SK-N-SH treated with all-trans-retinoic acid at 6 μM for 48 hours (cell line): ENCODE results near the gene C1QTNF5.

Experiments
- ATAC-seq: fragments of 200-7000 bp; cut with Tn5 transposase; 3 replicates; pipeline ENCODE4 v1.9.1; 2020; ENCODE audit warnings: mild to moderate bottlenecking, moderate library complexity
- ARNTL ChIP-seq: fragments of 450-650 bp; formaldehyde crosslinking; IDR thresholded peaks from 2 replicates; pipeline ENCODE4 v1.5.0; 2020; ENCODE audit warnings: low read depth, mild to moderate bottlenecking, moderate library complexity, borderline replicate concordance
- CSDC2 ChIP-seq: fragments of 250-450 bp; sonication (Bioruptor Pico); IDR thresholded peaks from 2 replicates; pipeline ENCODE4 v1.5.0; 2020; ENCODE audit warnings: mild to moderate bottlenecking, moderate library complexity
- ESRRG ChIP-seq: fragments of 250-450 bp; sonication (Bioruptor Pico); IDR thresholded peaks from 2 replicates; pipeline ENCODE4 v1.6.1; 2021; ENCODE audit warnings: mild to moderate bottlenecking
- GLIS3 ChIP-seq: fragments of 250-450 bp; sonication (Bioruptor Pico); IDR thresholded peaks from 2 replicates; pipeline ENCODE4 v1.5.0; 2020; ENCODE audit warnings: mild to moderate bottlenecking, moderate library complexity
- OSR1 ChIP-seq: fragments of 250-450 bp; sonication (Bioruptor Pico); IDR thresholded peaks from 2 replicates; pipeline ENCODE4 v1.8.0; 2022; ENCODE audit warnings: moderate library complexity, mild to moderate bottlenecking, inconsistent platforms
- PPARA ChIP-seq: fragments of 250-450 bp; sonication (Bioruptor Pico); IDR thresholded peaks from 2 replicates; pipeline ENCODE4 v1.5.0; 2020; ENCODE audit warnings: mild to moderate bottlenecking, borderline replicate concordance
- RARB ChIP-seq: fragments of 250-450 bp; sonication (Bioruptor Pico); IDR thresholded peaks from 2 replicates; pipeline ENCODE4 v1.8.0; 2021; ENCODE audit warnings: mild to moderate bottlenecking, moderate library complexity
- SNAI2 ChIP-seq: fragments of 250-450 bp; sonication (Bioruptor Pico); IDR thresholded peaks from 2 replicates; pipeline ENCODE4 v1.5.0; 2020; ENCODE audit warnings: mild to moderate bottlenecking, moderate library complexity
- TCF4 ChIP-seq: fragments of 250-450 bp; sonication (Bioruptor Pico); IDR thresholded peaks from 2 replicates; pipeline ENCODE4 v1.8.0; 2021; ENCODE audit warnings: mild to moderate bottlenecking, moderate library complexity, borderline replicate concordance
- TOX ChIP-seq: fragments of 250-450 bp; sonication (Bioruptor Pico); IDR thresholded peaks from 2 replicates; pipeline ENCODE4 v1.8.0; 2021; ENCODE audit warnings: mild to moderate bottlenecking, moderate library complexity, borderline replicate concordance
- ZC3H10 ChIP-seq: fragments of 250-450 bp; sonication (Bioruptor Pico); IDR thresholded peaks from 2 replicates; pipeline ENCODE4 v1.5.1; 2021; ENCODE audit warnings: mild to moderate bottlenecking, moderate library complexity
- ZFP3 ChIP-seq: fragments of 250-450 bp; sonication (Bioruptor Pico); IDR thresholded peaks from 2 replicates; pipeline ENCODE4 v1.5.0; 2020; ENCODE audit warnings: mild to moderate bottlenecking, moderate library complexity
- ZFP30 ChIP-seq: fragments of 450-650 bp; formaldehyde crosslinking; IDR thresholded peaks from 2 replicates; pipeline ENCODE4 v1.5.0; 2022; ENCODE audit warnings: mild to moderate bottlenecking, moderate library complexity
- ZNF565 ChIP-seq: fragments of 450-650 bp; formaldehyde crosslinking; conservative IDR thresholded peaks from 2 replicates; pipeline ENCODE4 v1.5.0; 2020; ENCODE audit warnings: low read depth, mild to moderate bottlenecking, moderate library complexity
- ZNF70 ChIP-seq: fragments of 450-650 bp; formaldehyde crosslinking; IDR thresholded peaks from 2 replicates; pipeline ENCODE4 v1.5.0; 2020; ENCODE audit warnings: mild to moderate bottlenecking, moderate library complexity
- ZNF8 ChIP-seq: fragments of 450-650 bp; formaldehyde crosslinking; IDR thresholded peaks from 2 replicates; pipeline ENCODE4 v1.5.0; 2020; ENCODE audit warnings: mild to moderate bottlenecking, moderate library complexity
- TF ChIP-seq, protein P1 (sequence below): fragments of 250-450 bp; sonication (Bioruptor Pico); IDR thresholded peaks from 2 replicates; pipeline ENCODE4 v1.5.0; 2020; ENCODE audit warnings: mild to moderate bottlenecking, moderate library complexity
- TF ChIP-seq, protein P2 (sequence below): fragments of 250-450 bp; sonication (Bioruptor Pico); IDR thresholded peaks from 2 replicates; pipeline ENCODE4 v1.8.0; 2021; ENCODE audit warnings: low read depth, mild to moderate bottlenecking, moderate library complexity, borderline replicate concordance
- TF ChIP-seq, protein P3 (sequence below): fragments of 250-450 bp; sonication (Bioruptor Pico); IDR thresholded peaks from 2 replicates; pipeline ENCODE4 v1.5.1; 2021; ENCODE audit warnings: mild to moderate bottlenecking, moderate library complexity
- TF ChIP-seq, protein P4 (sequence below): fragments of 250-450 bp; sonication (Bioruptor Pico); IDR thresholded peaks from 2 replicates; pipeline ENCODE4 v1.5.1; 2020; ENCODE audit warnings: low read depth, mild to moderate bottlenecking, moderate library complexity
- TF ChIP-seq, protein P5 (sequence below): fragments of 250-450 bp; sonication (Bioruptor Pico); IDR thresholded peaks from 2 replicates; pipeline ENCODE4 v1.8.0; 2020; ENCODE audit warnings: mild to moderate bottlenecking, moderate library complexity, borderline replicate concordance

Gene C1QTNF5

DNA sequence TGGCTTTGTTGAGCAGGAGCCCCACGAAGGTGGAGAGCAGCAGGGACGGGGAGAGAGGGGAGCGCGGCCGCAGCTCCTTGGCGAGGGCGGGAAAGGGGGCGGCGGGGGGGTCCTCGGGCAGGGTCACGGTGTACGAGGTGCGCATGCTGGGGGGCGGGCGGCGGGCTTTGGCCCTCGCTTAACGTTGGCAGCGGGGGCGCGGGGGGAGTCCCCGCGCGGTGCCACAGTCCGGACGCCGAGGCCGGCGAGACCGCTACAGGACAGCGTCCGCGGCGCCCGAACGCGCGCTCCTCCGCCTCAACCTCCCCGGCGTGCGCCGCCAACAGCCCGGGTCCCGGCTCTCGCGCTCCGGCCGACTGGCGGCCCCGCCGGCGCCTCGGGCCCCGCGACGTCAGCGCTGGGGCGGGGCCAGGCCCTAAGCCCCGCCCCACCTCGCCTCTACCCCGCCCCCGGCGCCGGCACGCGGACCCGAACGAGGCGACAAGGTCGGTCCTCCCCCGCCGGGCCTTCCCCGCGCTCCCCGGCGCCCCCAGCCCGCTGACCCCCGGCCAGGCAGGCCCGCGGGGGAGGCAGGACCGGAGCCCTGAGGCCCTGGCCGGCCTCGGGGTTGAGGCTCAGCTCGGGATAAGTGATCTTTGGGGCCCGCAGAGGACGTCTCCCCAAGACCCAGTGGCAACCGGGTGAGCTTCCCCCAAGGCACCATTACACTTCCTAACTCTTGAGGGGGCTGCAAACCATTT is 23.3 kb upstream of the C1QTNF5 start (continued):
- no peak for TF ChIP-seq SNAI2 (CRISPR knock-in tag)
- TF ChIP-seq, all 23 proteins: peak for 0

DNA sequence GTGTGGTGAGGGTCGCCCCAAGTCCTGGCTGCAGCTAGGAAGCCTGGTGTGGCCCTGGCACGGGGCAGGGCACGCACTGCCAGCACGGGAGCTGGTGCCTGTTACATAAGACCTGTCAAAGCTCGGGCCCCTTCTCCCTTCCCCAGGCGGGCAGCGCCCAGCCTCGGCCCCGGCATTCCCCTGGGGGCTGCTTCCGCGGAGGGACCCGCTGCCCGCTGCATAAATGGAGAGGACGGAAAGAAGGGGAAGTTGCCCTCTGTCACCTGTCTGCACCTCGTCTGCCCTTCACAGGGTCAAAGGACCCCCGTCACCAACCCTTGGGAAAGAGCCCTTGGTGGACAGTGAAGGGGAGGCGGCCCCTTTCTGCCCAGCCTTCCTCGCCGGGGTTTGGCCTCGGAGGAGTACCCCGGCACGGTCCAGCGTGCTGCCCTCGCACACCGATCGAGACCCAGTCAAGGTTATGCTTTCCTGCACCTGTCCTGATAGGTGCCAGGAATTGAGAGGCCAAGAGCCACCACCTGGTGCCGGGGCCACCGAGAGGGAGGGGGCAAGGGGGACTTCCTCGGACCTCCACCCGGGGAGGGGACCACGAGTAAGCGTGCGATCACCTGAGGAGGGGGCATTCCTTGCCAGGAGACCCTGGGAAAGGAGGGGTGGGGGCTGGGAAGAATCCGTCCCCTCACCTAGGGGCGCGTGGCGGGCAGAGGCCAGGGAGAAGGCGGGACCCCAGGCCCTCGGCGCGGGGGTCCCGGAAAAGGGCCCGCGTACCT is 22.6 kb upstream of the C1QTNF5 start:
- TF ChIP-seq SNAI2 (CRISPR knock-in tag) = no peak
- no peak for TF ChIP-seq ZNF8 (CRISPR knock-in tag)
- TF ChIP-seq RARB (CRISPR knock-in tag) = no peak
- no peak for TF ChIP-seq CSDC2 (CRISPR knock-in tag)
- TF ChIP-seq ZFP3 (CRISPR knock-in tag) = no peak
- TF ChIP-seq, protein P1, sequence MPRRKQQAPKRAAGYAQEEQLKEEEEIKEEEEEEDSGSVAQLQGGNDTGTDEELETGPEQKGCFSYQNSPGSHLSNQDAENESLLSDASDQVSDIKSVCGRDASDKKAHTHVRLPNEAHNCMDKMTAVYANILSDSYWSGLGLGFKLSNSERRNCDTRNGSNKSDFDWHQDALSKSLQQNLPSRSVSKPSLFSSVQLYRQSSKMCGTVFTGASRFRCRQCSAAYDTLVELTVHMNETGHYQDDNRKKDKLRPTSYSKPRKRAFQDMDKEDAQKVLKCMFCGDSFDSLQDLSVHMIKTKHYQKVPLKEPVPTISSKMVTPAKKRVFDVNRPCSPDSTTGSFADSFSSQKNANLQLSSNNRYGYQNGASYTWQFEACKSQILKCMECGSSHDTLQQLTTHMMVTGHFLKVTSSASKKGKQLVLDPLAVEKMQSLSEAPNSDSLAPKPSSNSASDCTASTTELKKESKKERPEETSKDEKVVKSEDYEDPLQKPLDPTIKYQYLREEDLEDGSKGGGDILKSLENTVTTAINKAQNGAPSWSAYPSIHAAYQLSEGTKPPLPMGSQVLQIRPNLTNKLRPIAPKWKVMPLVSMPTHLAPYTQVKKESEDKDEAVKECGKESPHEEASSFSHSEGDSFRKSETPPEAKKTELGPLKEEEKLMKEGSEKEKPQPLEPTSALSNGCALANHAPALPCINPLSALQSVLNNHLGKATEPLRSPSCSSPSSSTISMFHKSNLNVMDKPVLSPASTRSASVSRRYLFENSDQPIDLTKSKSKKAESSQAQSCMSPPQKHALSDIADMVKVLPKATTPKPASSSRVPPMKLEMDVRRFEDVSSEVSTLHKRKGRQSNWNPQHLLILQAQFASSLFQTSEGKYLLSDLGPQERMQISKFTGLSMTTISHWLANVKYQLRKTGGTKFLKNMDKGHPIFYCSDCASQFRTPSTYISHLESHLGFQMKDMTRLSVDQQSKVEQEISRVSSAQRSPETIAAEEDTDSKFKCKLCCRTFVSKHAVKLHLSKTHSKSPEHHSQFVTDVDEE (CRISPR knock-in tag) = no peak
- TF ChIP-seq ESRRG (CRISPR knock-in tag) = no peak
- TF ChIP-seq ARNTL (CRISPR knock-in tag) = no peak
- TF ChIP-seq, protein P2, sequence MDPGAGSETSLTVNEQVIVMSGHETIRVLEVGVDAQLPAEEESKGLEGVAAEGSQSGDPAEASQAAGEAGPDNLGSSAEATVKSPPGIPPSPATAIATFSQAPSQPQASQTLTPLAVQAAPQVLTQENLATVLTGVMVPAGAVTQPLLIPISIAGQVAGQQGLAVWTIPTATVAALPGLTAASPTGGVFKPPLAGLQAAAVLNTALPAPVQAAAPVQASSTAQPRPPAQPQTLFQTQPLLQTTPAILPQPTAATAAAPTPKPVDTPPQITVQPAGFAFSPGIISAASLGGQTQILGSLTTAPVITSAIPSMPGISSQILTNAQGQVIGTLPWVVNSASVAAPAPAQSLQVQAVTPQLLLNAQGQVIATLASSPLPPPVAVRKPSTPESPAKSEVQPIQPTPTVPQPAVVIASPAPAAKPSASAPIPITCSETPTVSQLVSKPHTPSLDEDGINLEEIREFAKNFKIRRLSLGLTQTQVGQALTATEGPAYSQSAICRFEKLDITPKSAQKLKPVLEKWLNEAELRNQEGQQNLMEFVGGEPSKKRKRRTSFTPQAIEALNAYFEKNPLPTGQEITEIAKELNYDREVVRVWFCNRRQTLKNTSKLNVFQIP (CRISPR knock-in tag) = no peak
- TF ChIP-seq, protein P3, sequence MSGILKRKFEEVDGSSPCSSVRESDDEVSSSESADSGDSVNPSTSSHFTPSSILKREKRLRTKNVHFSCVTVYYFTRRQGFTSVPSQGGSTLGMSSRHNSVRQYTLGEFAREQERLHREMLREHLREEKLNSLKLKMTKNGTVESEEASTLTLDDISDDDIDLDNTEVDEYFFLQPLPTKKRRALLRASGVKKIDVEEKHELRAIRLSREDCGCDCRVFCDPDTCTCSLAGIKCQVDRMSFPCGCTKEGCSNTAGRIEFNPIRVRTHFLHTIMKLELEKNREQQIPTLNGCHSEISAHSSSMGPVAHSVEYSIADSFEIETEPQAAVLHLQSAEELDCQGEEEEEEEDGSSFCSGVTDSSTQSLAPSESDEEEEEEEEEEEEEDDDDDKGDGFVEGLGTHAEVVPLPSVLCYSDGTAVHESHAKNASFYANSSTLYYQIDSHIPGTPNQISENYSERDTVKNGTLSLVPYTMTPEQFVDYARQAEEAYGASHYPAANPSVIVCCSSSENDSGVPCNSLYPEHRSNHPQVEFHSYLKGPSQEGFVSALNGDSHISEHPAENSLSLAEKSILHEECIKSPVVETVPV (CRISPR knock-in tag) = no peak

DNA sequence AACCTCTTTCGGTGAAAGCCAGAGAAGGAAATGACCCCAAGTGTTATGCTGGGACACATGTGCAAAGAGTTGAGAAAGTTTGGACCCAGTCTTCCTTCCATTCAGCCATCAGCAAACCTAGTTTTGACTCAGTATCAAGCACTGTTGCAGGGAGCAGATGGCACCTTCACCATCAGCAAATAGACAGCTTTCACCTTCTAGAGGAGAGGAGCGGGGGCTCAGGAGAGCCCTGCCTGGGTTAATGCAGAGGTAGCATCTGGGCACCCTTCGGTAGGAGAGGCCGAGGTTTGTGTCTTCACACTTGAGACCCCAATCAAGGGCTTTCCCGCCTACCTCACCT is 22.0 kb upstream of the C1QTNF5 start:
- no peak for TF ChIP-seq ZNF565 (CRISPR knock-in tag)
- ATAC-seq = no peak

More for the DNA sequence above, 22.6 kb upstream of the C1QTNF5 start:
- no peak for ATAC-seq

DNA sequence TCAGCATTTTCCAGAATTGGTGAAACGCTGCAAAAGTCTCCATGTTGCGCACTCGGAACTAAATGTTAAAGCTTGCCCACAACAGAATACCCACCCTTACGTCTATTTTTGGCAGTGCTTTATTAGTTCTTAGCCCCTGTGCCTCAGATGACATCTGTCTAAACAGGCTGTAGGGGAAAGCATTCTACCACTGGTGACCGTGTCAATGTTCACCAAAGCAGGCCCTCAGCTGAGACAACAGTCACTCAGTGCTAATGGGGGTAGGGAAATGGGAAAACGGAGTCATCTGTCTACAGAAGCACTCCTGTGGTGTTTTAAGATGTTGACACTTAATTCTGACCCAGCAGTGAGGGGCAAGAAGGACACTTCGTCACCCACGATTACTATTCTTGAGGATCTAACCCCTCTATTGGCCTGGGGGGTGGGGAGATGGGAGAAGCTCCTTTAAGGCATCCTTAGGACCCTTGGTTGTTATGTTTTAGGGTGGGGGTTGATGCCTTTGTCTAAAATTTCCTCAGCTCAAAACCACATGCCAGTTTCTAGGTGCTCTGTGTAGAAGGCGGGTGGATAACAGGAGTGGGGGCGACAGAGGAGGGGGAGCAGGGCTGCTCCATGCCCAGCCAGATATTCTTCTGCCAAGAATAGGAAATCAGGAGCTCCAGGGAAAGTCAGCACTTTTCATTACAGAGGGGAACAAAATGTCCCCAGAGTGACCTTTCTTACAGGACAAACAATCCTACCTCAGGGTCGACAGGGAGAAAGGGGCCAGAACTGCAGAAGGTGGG is 21.4 kb upstream of the C1QTNF5 start:
- ATAC-seq = no peak
- TF ChIP-seq SNAI2 (CRISPR knock-in tag) = no peak
- TF ChIP-seq CSDC2 (CRISPR knock-in tag) = no peak
- no peak for TF ChIP-seq TCF4
- no peak for TF ChIP-seq ZNF70
- TF ChIP-seq GLIS3 (CRISPR knock-in tag) = no peak
- TF ChIP-seq, protein P4, sequence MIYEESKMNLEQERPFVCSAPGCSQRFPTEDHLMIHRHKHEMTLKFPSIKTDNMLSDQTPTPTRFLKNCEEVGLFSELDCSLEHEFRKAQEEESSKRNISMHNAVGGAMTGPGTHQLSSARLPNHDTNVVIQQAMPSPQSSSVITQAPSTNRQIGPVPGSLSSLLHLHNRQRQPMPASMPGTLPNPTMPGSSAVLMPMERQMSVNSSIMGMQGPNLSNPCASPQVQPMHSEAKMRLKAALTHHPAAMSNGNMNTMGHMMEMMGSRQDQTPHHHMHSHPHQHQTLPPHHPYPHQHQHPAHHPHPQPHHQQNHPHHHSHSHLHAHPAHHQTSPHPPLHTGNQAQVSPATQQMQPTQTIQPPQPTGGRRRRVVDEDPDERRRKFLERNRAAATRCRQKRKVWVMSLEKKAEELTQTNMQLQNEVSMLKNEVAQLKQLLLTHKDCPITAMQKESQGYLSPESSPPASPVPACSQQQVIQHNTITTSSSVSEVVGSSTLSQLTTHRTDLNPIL (CRISPR knock-in tag) = no peak
- TF ChIP-seq, protein P1 (CRISPR knock-in tag) = no peak
- TF ChIP-seq ZC3H10 (CRISPR knock-in tag) = no peak
- TF ChIP-seq ZFP3 (CRISPR knock-in tag) = no peak
- TF ChIP-seq OSR1 (CRISPR knock-in tag) = no peak
- TF ChIP-seq, protein P5, sequence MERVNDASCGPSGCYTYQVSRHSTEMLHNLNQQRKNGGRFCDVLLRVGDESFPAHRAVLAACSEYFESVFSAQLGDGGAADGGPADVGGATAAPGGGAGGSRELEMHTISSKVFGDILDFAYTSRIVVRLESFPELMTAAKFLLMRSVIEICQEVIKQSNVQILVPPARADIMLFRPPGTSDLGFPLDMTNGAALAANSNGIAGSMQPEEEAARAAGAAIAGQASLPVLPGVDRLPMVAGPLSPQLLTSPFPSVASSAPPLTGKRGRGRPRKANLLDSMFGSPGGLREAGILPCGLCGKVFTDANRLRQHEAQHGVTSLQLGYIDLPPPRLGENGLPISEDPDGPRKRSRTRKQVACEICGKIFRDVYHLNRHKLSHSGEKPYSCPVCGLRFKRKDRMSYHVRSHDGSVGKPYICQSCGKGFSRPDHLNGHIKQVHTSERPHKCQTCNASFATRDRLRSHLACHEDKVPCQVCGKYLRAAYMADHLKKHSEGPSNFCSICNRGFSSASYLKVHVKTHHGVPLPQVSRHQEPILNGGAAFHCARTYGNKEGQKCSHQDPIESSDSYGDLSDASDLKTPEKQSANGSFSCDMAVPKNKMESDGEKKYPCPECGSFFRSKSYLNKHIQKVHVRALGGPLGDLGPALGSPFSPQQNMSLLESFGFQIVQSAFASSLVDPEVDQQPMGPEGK = no peak
- no peak for TF ChIP-seq ZFP30 (CRISPR knock-in tag)
- TF ChIP-seq PPARA (CRISPR knock-in tag) = no peak
- TF ChIP-seq TOX (CRISPR knock-in tag) = no peak
